Transverse colon (tissue), 3 donors: ENCODE data around the gene TAPT1.

Experiments used
- EP300 ChIP-seq: sonication (generic); formaldehyde crosslinking; IDR thresholded peaks from one replicate; pipeline ENCODE4 v1.6.1; 2017; ENCODE audit warnings: antibody characterized with exemption, low read depth
- TF ChIP-seq, protein P1 (sequence below), 5 experiments: fragments of 200-600 bp in 3 of 5; fragments of 450-650 bp in 2 of 5; sonication (generic) in 3 of 5; IDR thresholded peaks; 1 replicate in 2 of 5; 2 replicates in 3 of 5; pipeline ENCODE4 v1.5.1; 2016 to 2017; ENCODE audit warnings: antibody characterized with exemption in 5 of 5, inconsistent platforms in 3 of 5, mild to moderate bottlenecking in 2 of 5, moderate library complexity in 1 of 5

DNA sequence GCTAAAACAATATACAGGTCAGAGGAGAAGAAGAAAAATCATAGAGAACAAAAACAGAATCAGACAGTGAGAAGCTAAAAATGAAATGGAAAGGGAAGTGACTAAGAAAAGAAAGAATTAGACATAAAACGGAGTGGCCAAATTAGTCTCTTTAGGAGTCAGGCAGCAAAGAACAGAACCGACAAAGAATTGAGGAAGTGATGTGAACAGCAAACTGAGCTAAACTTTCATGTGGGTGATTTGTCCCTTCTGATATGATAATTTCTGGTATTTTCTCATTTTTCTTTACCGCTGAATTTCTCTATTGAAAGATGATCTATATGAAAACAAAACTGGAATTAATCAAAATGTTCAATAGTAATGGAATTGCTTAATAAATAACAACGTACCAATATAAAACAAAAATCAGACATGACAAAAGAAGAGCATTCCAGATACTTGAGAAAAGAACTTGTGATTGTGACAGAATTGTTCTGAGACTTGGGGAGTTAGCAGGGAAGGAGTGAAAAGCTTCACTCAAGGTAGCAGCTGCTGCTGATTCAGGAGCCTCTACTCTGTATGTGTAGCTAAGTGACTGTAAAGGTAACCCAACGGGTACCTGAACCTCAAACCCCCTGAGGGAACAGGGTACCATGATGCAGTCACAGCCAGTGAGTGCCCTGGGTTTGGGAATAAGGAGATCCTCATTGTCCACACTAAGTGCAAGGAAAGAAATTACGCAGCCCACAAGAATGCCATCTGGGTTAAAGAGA, 8.8 kb downstream of the TAPT1 start:
- TF ChIP-seq, protein P1, sequence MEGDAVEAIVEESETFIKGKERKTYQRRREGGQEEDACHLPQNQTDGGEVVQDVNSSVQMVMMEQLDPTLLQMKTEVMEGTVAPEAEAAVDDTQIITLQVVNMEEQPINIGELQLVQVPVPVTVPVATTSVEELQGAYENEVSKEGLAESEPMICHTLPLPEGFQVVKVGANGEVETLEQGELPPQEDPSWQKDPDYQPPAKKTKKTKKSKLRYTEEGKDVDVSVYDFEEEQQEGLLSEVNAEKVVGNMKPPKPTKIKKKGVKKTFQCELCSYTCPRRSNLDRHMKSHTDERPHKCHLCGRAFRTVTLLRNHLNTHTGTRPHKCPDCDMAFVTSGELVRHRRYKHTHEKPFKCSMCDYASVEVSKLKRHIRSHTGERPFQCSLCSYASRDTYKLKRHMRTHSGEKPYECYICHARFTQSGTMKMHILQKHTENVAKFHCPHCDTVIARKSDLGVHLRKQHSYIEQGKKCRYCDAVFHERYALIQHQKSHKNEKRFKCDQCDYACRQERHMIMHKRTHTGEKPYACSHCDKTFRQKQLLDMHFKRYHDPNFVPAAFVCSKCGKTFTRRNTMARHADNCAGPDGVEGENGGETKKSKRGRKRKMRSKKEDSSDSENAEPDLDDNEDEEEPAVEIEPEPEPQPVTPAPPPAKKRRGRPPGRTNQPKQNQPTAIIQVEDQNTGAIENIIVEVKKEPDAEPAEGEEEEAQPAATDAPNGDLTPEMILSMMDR (IDR thresholded peaks at IDR 0.05): no peak
- TF ChIP-seq EP300: no peak
